ENCODE measurements around the gene ATOH8.

- TF ChIP-seq GATA2 (IDR thresholded peaks at IDR 0.05; ENCODE audit: low read depth, low read length) (no peak), GATA3 (IDR thresholded peaks at IDR 0.05; ENCODE audit: low read depth, low read length) (no peak)
Observed at GRCh38 chr2:85787981-85788340, 34.2 kb downstream of the ATOH8 start.

All from SH-SY5Y (cell line).